ENCODE measurements around the gene OXER1. TPM values are rescaled to one million over a fixed set of nuclear protein-coding genes. Genes with fewer than 3 reads are reported as not detected.

The OXER1 gene
- total and polyA plus RNA-seq, 4 donors: 2.2 to 6.2 (median 3.6) TPM

GRCh38 chr2:42752314-42752713 is 11.6 kb downstream of the OXER1 start:
- Histone ChIP-seq H3K9me3 (ENCODE audit: control insufficient read depth, low read length) (no peaks in the 10 kb centered on the region), H3K4me3 (ENCODE audit: low read length in 2 of 2) (no peak overlapping the region), H3K36me3 (ENCODE audit: control insufficient read depth in 1 of 2, insufficient read depth in 2 of 2, low read length in 1 of 2) (peaks cover 2 to 3% of the 10 kb centered on the region in 2 donors), H3K4me1 (ENCODE audit: control insufficient read depth in 1 of 2, insufficient read depth in 2 of 2, low read length in 2 of 2) (no peaks in the 10 kb centered on the region), H3K27me3 (ENCODE audit: control insufficient read depth in 1 of 2, insufficient read depth in 2 of 2, low read length in 1 of 2) (no peaks in the 10 kb centered on the region), H3K27ac (ENCODE audit: low read depth in 1 of 2, low read length in 2 of 2) (no peak overlapping the region)
- intact Hi-C loops (cut with DNase I): no loop called here
- ATAC-seq (ENCODE audit: low FRiP score) (no peak), DNase-seq (no peak)
- WGBS, 2 donors: 71 to 86% methylated on average over 2 of the region's 2 CpGs

GRCh38 chr2:42748840-42749239 is 15.1 kb downstream of the OXER1 start:
- no peak for ATAC-seq (ENCODE audit: low FRiP score)

GRCh38 chr2:42747422-42747821 is 16.5 kb downstream of the OXER1 start:
- Histone ChIP-seq H3K4me1 (ENCODE audit: control insufficient read depth in 1 of 2, insufficient read depth in 2 of 2, low read length in 2 of 2) (no peaks in the 10 kb centered on the region), H3K36me3 (ENCODE audit: control insufficient read depth in 1 of 2, insufficient read depth in 2 of 2, low read length in 1 of 2) (peaks cover 0 to 2% of the 10 kb centered on the region in 2 donors), H3K9me3 (ENCODE audit: control insufficient read depth, low read length) (no peaks in the 10 kb centered on the region), H3K27ac (ENCODE audit: low read depth in 1 of 2, low read length in 2 of 2) (no peak overlapping the region), H3K27me3 (ENCODE audit: control insufficient read depth in 1 of 2, insufficient read depth in 2 of 2, low read length in 1 of 2) (no peaks in the 10 kb centered on the region), H3K4me3 (ENCODE audit: low read length in 2 of 2) (no peak overlapping the region)
- WGBS, 2 donors: 95 to 98% methylated on average over 3 of the region's 3 CpGs
- ATAC-seq (ENCODE audit: low FRiP score) (no peak), DNase-seq (no peak)
- intact Hi-C loops (cut with DNase I): no loop called here

More at GRCh38 chr2:42748840-42749239, 15.1 kb downstream of the OXER1 start:
- no peaks in the 10 kb centered on the region for H3K27me3 ChIP-seq (ENCODE audit: control insufficient read depth in 1 of 2, insufficient read depth in 2 of 2, low read length in 1 of 2)
- intact Hi-C loops (cut with DNase I): no loop called here
- H3K4me3 ChIP-seq (ENCODE audit: low read length in 2 of 2): no peak overlapping the region
- H3K27ac ChIP-seq (ENCODE audit: low read depth in 1 of 2, low read length in 2 of 2): no peak overlapping the region
- 86 to 90% methylated on average over 4 of the region's 4 CpGs for WGBS, 2 donors
- H3K4me1 ChIP-seq (ENCODE audit: control insufficient read depth in 1 of 2, insufficient read depth in 2 of 2, low read length in 2 of 2): no peaks in the 10 kb centered on the region
- DNase-seq: no peak
- H3K36me3 ChIP-seq (ENCODE audit: control insufficient read depth in 1 of 2, insufficient read depth in 2 of 2, low read length in 1 of 2): peaks cover 2 to 3% of the 10 kb centered on the region in 2 donors
- no peaks in the 10 kb centered on the region for H3K9me3 ChIP-seq (ENCODE audit: control insufficient read depth, low read length)

GRCh38 chr2:42744545-42745082 is 19.3 kb downstream of the OXER1 start:
- Histone ChIP-seq H3K27ac (ENCODE audit: low read depth in 1 of 2, low read length in 2 of 2) (no peak overlapping the region), H3K9me3 (ENCODE audit: control insufficient read depth, low read length) (no peaks in the 10 kb centered on the region), H3K27me3 (ENCODE audit: control insufficient read depth in 1 of 2, insufficient read depth in 2 of 2, low read length in 1 of 2) (no peaks in the 10 kb centered on the region), H3K4me1 (ENCODE audit: control insufficient read depth in 1 of 2, insufficient read depth in 2 of 2, low read length in 2 of 2) (no peaks in the 10 kb centered on the region), H3K36me3 (ENCODE audit: control insufficient read depth in 1 of 2, insufficient read depth in 2 of 2, low read length in 1 of 2) (peaks cover 0 to 2% of the 10 kb centered on the region in 2 donors), H3K4me3 (ENCODE audit: low read length in 2 of 2) (no peak overlapping the region)
- DNase-seq: no peak
- ATAC-seq (ENCODE audit: low FRiP score): no peak
- WGBS, 2 donors: 93 to 95% methylated on average over 3 of the region's 3 CpGs
- intact Hi-C loops (cut with DNase I): no loop called here

DNA sequence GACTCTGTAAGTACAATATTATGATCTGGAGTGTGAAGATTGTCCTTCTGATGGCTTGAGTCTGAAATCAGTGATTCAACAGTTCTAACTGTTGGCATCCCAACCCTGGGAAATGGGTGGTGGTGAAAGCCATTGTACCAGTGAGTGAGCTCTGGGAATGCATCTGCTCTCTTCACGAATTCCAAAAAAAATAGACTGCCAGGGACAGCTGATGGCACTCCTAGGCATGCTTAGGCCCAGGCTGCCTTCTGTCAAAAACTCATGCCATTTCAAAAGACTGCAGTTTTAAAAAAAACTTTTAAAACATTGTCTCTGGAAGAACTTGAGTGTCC is 20.3 kb downstream of the OXER1 start:
- Histone ChIP-seq H3K4me3 (ENCODE audit: low read length in 2 of 2) (no peak overlapping the region), H3K27ac (ENCODE audit: low read depth in 1 of 2, low read length in 2 of 2) (no peak overlapping the region), H3K4me1 (ENCODE audit: control insufficient read depth in 1 of 2, insufficient read depth in 2 of 2, low read length in 2 of 2) (no peaks in the 10 kb centered on the region), H3K27me3 (ENCODE audit: control insufficient read depth in 1 of 2, insufficient read depth in 2 of 2, low read length in 1 of 2) (no peaks in the 10 kb centered on the region), H3K9me3 (ENCODE audit: control insufficient read depth, low read length) (no peaks in the 10 kb centered on the region), H3K36me3 (ENCODE audit: control insufficient read depth in 1 of 2, insufficient read depth in 2 of 2, low read length in 1 of 2) (no peaks in the 10 kb centered on the region)
- 75 to 78% methylated on average over 1 of the region's 1 CpG for WGBS, 2 donors
- intact Hi-C loops (cut with DNase I): no loop called here
- ATAC-seq (ENCODE audit: low FRiP score) (no peak), DNase-seq (no peak)

GRCh38 chr2:42742740-42743658 is 20.9 kb downstream of the OXER1 start:
- intact Hi-C loops (cut with DNase I): no loop called here
- Histone ChIP-seq H3K4me1 (ENCODE audit: control insufficient read depth in 1 of 2, insufficient read depth in 2 of 2, low read length in 2 of 2) (no peaks in the 10 kb centered on the region), H3K27ac (ENCODE audit: low read depth in 1 of 2, low read length in 2 of 2) (no peak overlapping the region), H3K4me3 (ENCODE audit: low read length in 2 of 2) (no peak overlapping the region), H3K9me3 (ENCODE audit: control insufficient read depth, low read length) (no peaks in the 10 kb centered on the region), H3K36me3 (ENCODE audit: control insufficient read depth in 1 of 2, insufficient read depth in 2 of 2, low read length in 1 of 2) (no peaks in the 10 kb centered on the region), H3K27me3 (ENCODE audit: control insufficient read depth in 1 of 2, insufficient read depth in 2 of 2, low read length in 1 of 2) (no peaks in the 10 kb centered on the region)
- 84 to 86% methylated on average over 2 of the region's 2 CpGs for WGBS, 2 donors
- DNase-seq (no peak), ATAC-seq (ENCODE audit: low FRiP score) (no peak)

DNA sequence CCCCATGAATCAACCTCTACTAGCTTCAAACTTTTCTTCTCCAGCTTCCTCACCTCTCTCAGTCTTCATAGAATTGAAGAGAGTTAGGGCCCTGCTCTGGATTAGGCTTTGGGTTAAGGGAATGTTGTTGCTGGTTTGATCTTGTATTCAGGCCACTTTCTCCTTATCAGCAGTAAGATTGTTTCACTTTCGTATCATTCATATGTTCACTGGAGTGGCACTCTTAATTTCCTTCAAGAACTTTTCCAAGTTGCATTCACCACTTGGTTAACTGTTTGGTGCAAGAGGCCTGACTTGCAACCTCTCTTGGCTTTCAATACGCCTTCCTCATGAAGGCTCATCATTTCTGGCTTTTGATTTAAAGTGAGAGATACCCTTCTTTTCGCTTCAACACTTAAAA is 22.8 kb downstream of the OXER1 start:
- WGBS, 2 donors: 70 to 71% methylated on average over 3 of the region's 3 CpGs
- Histone ChIP-seq H3K27ac (ENCODE audit: low read depth in 1 of 2, low read length in 2 of 2) (no peak overlapping the region), H3K4me1 (ENCODE audit: control insufficient read depth in 1 of 2, insufficient read depth in 2 of 2, low read length in 2 of 2) (no peaks in the 10 kb centered on the region), H3K36me3 (ENCODE audit: control insufficient read depth in 1 of 2, insufficient read depth in 2 of 2, low read length in 1 of 2) (no peaks in the 10 kb centered on the region), H3K27me3 (ENCODE audit: control insufficient read depth in 1 of 2, insufficient read depth in 2 of 2, low read length in 1 of 2) (no peaks in the 10 kb centered on the region), H3K4me3 (ENCODE audit: low read length in 2 of 2) (no peak overlapping the region), H3K9me3 (ENCODE audit: control insufficient read depth, low read length) (no peaks in the 10 kb centered on the region)
- no peak for DNase-seq
- ATAC-seq (ENCODE audit: low FRiP score): no peak
- intact Hi-C loops (cut with DNase I): no loop called here

GRCh38 chr2:42736598-42737322 is 27.2 kb downstream of the OXER1 start:
- intact Hi-C loops (cut with DNase I): no loop called here
- Histone ChIP-seq H3K9me3 (ENCODE audit: control insufficient read depth, low read length) (no peaks in the 10 kb centered on the region), H3K27ac (ENCODE audit: low read depth in 1 of 2, low read length in 2 of 2) (no peak overlapping the region), H3K27me3 (ENCODE audit: control insufficient read depth in 1 of 2, insufficient read depth in 2 of 2, low read length in 1 of 2) (no peaks in the 10 kb centered on the region), H3K4me1 (ENCODE audit: control insufficient read depth in 1 of 2, insufficient read depth in 2 of 2, low read length in 2 of 2) (no peaks in the 10 kb centered on the region), H3K36me3 (ENCODE audit: control insufficient read depth in 1 of 2, insufficient read depth in 2 of 2, low read length in 1 of 2) (no peaks in the 10 kb centered on the region), H3K4me3 (ENCODE audit: low read length in 2 of 2) (no peak overlapping the region)
- ATAC-seq (ENCODE audit: low FRiP score) (no peak), DNase-seq (no peak)

Measured in aorta (tissue), 5 donors.